Dedifferentiated amniotic fluid mesenchymal stem cell (primary cell): ENCODE data around the gene VCAN.
A peak's percentile ranks its signal among the peaks of the same experiment; 100 is the strongest.

Experiments
- DNase-seq: peaks from one replicate; pipeline ENCODE4 v3.0.0-alpha.2; 2016; ENCODE audit errors: extremely low spot score

Gene VCAN

GRCh38 chr5:83494666-83495065 is 23.1 kb downstream of the VCAN start:
- no peak for DNase-seq

GRCh38 chr5:83496626-83497025 is 25.1 kb downstream of the VCAN start:
- DNase-seq = no peak

- DNase-seq = no peak
These were observed 27.0 kb downstream of the VCAN start for GRCh38 chr5:83498585-83498984.

GRCh38 chr5:83503662-83504061 is 32.1 kb downstream of the VCAN start:
- DNase-seq = peak; percentile 40

- peak; percentile 42 for DNase-seq
These were observed 35.9 kb downstream of the VCAN start for GRCh38 chr5:83507431-83507830.

- no peak for DNase-seq
These were observed 38.0 kb downstream of the VCAN start for GRCh38 chr5:83509540-83509939.

GRCh38 chr5:83510260-83510659 is 38.7 kb downstream of the VCAN start:
- no peak for DNase-seq

GRCh38 chr5:83512061-83512745 is 40.7 kb downstream of the VCAN start:
- no peak for DNase-seq

- no peak for DNase-seq
These were observed 41.5 kb downstream of the VCAN start for GRCh38 chr5:83513081-83513480.

- no peak for DNase-seq
These were observed 41.9 kb downstream of the VCAN start for GRCh38 chr5:83513491-83513890.

GRCh38 chr5:83516377-83516776 is 44.8 kb downstream of the VCAN start:
- DNase-seq = no peak

GRCh38 chr5:83517072-83517687 is 45.6 kb downstream of the VCAN start:
- DNase-seq = peak; percentile 65

GRCh38 chr5:83517688-83518085 is 46.1 kb downstream of the VCAN start:
- no peak for DNase-seq

- DNase-seq = peak; percentile 47
These were observed 46.9 kb downstream of the VCAN start for GRCh38 chr5:83518319-83519061.

GRCh38 chr5:83522446-83522845 is 50.9 kb downstream of the VCAN start:
- no peak for DNase-seq

GRCh38 chr5:83523929-83524328 is 52.4 kb downstream of the VCAN start:
- DNase-seq = no peak

GRCh38 chr5:83524345-83524744 is 52.8 kb downstream of the VCAN start:
- DNase-seq = no peak

- no peak for DNase-seq
These were observed 53.4 kb downstream of the VCAN start for GRCh38 chr5:83524991-83525390.

- DNase-seq = no peak
These were observed 54.7 kb downstream of the VCAN start for GRCh38 chr5:83526289-83526688.

- no peak for DNase-seq
These were observed 55.7 kb downstream of the VCAN start for GRCh38 chr5:83527221-83527620.

- no peak for DNase-seq
These were observed 56.3 kb downstream of the VCAN start for GRCh38 chr5:83527722-83528438.

GRCh38 chr5:83528439-83528769 is 56.9 kb downstream of the VCAN start:
- DNase-seq = no peak

- DNase-seq = no peak
These were observed 58.6 kb downstream of the VCAN start for GRCh38 chr5:83530193-83530592.
